Activated CD4-positive, alpha-beta T cell treated with anti-CD3 and anti-CD28 coated beads, Interleukin-2, amount 10 ng/mL, durations not matched to agents 24 days and 14 days (primary cell): ENCODE results near the gene MID1. TPM values are rescaled to one million over a fixed set of nuclear protein-coding genes. Genes with fewer than 3 reads are reported as not detected.

Experiments
- DNase-seq: peaks from one replicate; pipeline ENCODE4 v3.0.0; 2022
- H3K27ac Mint-ChIP-seq: one replicate; pipeline ENCODE4 v1.8.0; 2022; ENCODE audit warnings: mild to moderate bottlenecking, mixed read lengths
- H3K27me3 Mint-ChIP-seq: one replicate; pipeline ENCODE4 v1.8.0; 2022; ENCODE audit warnings: mixed read lengths
- H3K36me3 Mint-ChIP-seq: one replicate; pipeline ENCODE4 v1.8.0; 2022; ENCODE audit warnings: low read depth, mild to moderate bottlenecking, mixed read lengths
- H3K4me1 Mint-ChIP-seq: one replicate; pipeline ENCODE4 v1.8.0; 2021; ENCODE audit warnings: mixed read lengths
- H3K4me3 Mint-ChIP-seq: one replicate; pipeline ENCODE4 v1.8.0; 2022; ENCODE audit warnings: mild to moderate bottlenecking, moderate library complexity, mixed read lengths
- H3K9me3 Mint-ChIP-seq: one replicate; pipeline ENCODE4 v1.8.0; 2021; ENCODE audit warnings: mixed read lengths
- intact Hi-C: fragments of 100-400 bp; cut with micrococcal nuclease; formaldehyde crosslinking; loops from one replicate; pipeline ENCODE4 v1.15.1; 2023
- total RNA-seq: library from RNA; stranded (reverse); gene quantifications from 2 replicates; pipeline ENCODE4 v1.2.3, GENCODE V29; 2022

Gene MID1
- 0.14 TPM in 1 of 2 replicates, not detected in the other for total RNA-seq

DNA sequence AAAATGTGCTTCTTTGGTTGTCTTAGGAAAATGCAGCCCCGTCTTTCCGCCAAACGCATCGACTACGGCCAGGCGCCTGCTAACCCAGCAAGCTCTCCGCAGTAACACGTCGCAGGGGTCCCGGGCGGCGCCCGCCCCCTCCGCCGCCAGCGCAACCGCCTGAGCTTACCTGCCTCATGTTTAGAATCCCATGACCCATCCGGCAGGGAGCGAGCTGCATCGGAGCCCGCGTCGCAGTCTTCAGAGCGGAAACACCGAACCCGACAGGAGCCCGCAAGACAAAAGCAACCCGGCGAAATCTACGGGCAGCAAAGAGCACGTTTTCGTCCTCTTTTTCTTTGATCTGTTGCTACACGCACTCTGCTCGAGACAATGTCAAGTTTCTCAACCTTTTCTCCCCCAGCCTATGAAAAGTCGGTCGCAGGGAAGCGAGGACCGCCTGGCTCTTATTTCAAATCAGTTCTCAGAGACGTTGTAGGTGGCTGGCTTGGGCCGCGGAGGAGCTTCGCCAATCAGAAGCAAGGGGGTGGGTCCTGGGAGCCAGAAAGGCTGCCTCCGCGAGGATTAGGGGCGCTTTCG lies at the start of gene MID1:
TSS of gene MID1 (minus strand) at position 465 of the 579 bp plus-strand sequence. CDS start 53,038 bp downstream, outside the sequence.
- intact Hi-C loops = no loop called here
- Mint-ChIP-seq H3K27me3 (peaks cover 36% of the 10 kb centered on the region), H3K4me3 (peak within 1 kb of the TSS; percentile 72)

DNA sequence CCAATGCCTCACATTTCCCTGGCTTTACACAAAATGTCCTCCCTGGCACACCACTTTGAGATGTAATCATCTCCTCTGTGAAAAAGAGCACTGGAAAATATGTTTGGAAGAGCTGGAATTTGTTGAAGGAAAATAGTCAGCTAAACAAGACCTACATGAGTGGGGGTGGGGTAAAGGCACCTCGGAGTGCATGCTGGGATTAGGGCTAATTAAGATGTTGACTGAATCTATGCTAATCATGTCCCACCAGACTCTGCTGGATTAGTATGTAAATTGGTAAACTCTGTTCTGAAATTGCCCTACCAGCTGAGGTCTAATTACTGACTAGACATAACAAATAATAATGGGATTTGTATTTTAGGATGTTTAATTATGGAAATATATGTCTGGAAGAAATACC lies 46.8 kb upstream of the MID1 start:
- Mint-ChIP-seq H3K9me3 (no peaks in the 10 kb centered on the region), H3K4me1 (no peaks in the 10 kb centered on the region), H3K27ac (no peak overlapping the region), H3K27me3 (no peaks in the 10 kb centered on the region), H3K36me3 (no peaks in the 10 kb centered on the region), H3K4me3 (no peak overlapping the region)
- intact Hi-C loops = no loop called here
- DNase-seq = no peak

More for the DNA sequence above, at the start of gene MID1:
- Mint-ChIP-seq H3K27ac (no peak within 1 kb of the TSS), H3K9me3 (no peaks in the 10 kb centered on the region), H3K36me3 (no peaks in the 10 kb centered on the region), H3K4me1 (peaks cover 2% of the 10 kb centered on the region)
- peak; percentile 55 for DNase-seq

- Mint-ChIP-seq H3K27me3 (no peaks in the 10 kb centered on the region), H3K27ac (no peak overlapping the region), H3K4me3 (no peak overlapping the region), H3K36me3 (no peaks in the 10 kb centered on the region), H3K4me1 (no peaks in the 10 kb centered on the region), H3K9me3 (no peaks in the 10 kb centered on the region)
- DNase-seq = no peak
- intact Hi-C loops = no loop called here
Measured at GRCh38 chrX:10666102-10666501, 45.7 kb upstream of the MID1 start.

DNA sequence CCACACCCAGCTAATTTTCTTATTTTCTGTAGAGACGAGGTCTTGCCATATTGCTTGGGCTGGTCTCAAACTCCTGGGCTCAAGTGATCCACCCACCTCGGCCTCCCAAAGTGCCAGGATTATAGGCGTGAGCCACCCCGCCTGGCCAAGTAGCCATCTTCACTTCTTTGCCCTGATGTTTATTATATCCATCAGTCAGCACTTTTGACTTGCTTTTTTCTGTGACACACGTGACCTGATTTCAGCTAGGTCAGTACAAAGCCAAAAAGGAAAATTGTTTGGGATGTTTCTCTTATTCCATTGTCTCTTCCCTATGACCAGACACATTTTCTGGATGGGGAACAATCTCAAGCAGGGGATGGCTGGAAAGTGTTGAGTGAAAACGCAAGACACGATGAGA lies 45.3 kb upstream of the MID1 start:
- no peaks in the 10 kb centered on the region for H3K36me3 Mint-ChIP-seq
- H3K27ac Mint-ChIP-seq = no peak overlapping the region
- intact Hi-C loops = no loop called here
- H3K9me3 Mint-ChIP-seq = no peaks in the 10 kb centered on the region
- H3K27me3 Mint-ChIP-seq = no peaks in the 10 kb centered on the region
- no peak for DNase-seq
- no peak overlapping the region for H3K4me3 Mint-ChIP-seq
- H3K4me1 Mint-ChIP-seq = no peaks in the 10 kb centered on the region

DNA sequence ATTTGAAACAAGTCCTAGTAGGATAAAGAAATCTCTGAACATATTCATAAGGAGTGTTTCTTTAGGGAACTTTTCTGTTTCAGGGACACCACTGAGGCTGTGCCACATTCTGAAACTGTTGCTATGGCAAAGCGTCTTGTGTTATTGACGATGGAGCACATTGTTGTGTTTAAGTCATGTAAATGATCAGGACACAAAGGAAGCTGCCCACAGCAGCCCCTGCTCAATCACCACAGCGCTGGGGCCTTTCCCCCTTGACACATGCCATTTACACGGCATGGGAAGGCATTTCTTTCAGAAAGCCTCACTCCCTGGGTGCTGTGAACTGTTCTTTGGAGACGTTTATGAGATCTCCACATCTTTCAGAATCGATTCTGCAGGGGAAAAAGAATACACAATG lies 39.8 kb upstream of the MID1 start:
- H3K27ac Mint-ChIP-seq = no peak overlapping the region
- H3K27me3 Mint-ChIP-seq = no peaks in the 10 kb centered on the region
- H3K4me3 Mint-ChIP-seq = no peak overlapping the region
- H3K9me3 Mint-ChIP-seq = no peaks in the 10 kb centered on the region
- no peaks in the 10 kb centered on the region for H3K4me1 Mint-ChIP-seq
- DNase-seq = no peak
- intact Hi-C loops = no loop called here
- H3K36me3 Mint-ChIP-seq = no peaks in the 10 kb centered on the region

DNA sequence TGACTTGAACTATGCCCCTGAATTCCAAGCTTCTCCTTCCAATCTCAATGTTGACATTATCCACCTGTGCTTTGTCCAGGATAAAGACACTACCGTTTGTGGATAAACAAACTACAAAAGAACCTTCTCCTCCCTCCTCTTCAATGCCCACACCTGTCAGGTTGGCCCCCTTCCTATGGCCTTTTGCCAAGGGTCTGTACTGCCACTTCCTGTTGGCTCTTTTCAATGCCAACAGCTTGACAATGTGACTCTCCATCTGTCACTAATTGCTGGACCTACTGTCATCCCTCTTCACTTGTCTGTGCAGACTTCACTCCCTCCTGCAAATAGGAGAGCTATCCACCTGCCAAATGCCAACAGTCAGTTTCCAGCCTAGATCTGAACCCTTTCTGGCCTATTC lies 35.8 kb upstream of the MID1 start:
- H3K9me3 Mint-ChIP-seq = no peaks in the 10 kb centered on the region
- H3K4me3 Mint-ChIP-seq = no peak overlapping the region
- no peak overlapping the region for H3K27ac Mint-ChIP-seq
- no peaks in the 10 kb centered on the region for H3K4me1 Mint-ChIP-seq
- H3K27me3 Mint-ChIP-seq = no peaks in the 10 kb centered on the region
- DNase-seq = no peak
- intact Hi-C loops = no loop called here
- H3K36me3 Mint-ChIP-seq = no peaks in the 10 kb centered on the region

- intact Hi-C loops = no loop called here
- Mint-ChIP-seq H3K36me3 (no peaks in the 10 kb centered on the region), H3K4me3 (no peak overlapping the region), H3K27me3 (no peaks in the 10 kb centered on the region), H3K27ac (no peak overlapping the region), H3K9me3 (no peaks in the 10 kb centered on the region), H3K4me1 (no peaks in the 10 kb centered on the region)
- no peak for DNase-seq
Measured at GRCh38 chrX:10654960-10655359, 34.6 kb upstream of the MID1 start.

DNA sequence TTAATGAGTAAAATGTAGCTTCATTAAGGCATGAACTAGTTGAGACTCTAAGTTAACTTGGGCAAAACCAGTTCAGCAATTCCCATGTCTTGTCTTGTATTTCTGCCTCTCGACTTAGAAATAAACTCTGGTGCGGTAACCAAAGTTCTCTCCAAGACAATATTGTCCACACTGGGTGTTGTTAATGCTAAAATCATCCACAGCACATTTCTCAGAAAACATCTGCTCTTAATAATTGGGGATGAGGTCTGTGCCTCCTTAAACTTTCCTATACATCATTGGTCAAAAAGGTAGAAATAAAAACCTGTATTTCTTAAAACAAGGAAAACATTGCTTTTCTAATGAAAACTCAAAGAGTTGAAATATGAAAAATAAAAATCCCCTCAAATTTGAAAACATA lies 32.9 kb upstream of the MID1 start:
- no peaks in the 10 kb centered on the region for H3K9me3 Mint-ChIP-seq

GRCh38 chrX:10649265-10649664 lies 28.9 kb upstream of the MID1 start:
- Mint-ChIP-seq H3K9me3 (no peaks in the 10 kb centered on the region), H3K27ac (no peak overlapping the region), H3K4me1 (no peaks in the 10 kb centered on the region), H3K36me3 (no peaks in the 10 kb centered on the region), H3K27me3 (no peaks in the 10 kb centered on the region), H3K4me3 (no peak overlapping the region)
- intact Hi-C loops = no loop called here
- DNase-seq = no peak

More for the DNA sequence above, 32.9 kb upstream of the MID1 start:
- Mint-ChIP-seq H3K4me3 (no peak overlapping the region), H3K27ac (no peak overlapping the region), H3K27me3 (no peaks in the 10 kb centered on the region), H3K36me3 (no peaks in the 10 kb centered on the region), H3K4me1 (no peaks in the 10 kb centered on the region)
- intact Hi-C loops = no loop called here
- no peak for DNase-seq

- H3K36me3 Mint-ChIP-seq = no peaks in the 10 kb centered on the region
- no peaks in the 10 kb centered on the region for H3K9me3 Mint-ChIP-seq
- intact Hi-C loops = no loop called here
- DNase-seq = no peak
- H3K4me3 Mint-ChIP-seq = no peak overlapping the region
- no peaks in the 10 kb centered on the region for H3K4me1 Mint-ChIP-seq
- no peak overlapping the region for H3K27ac Mint-ChIP-seq
- no peaks in the 10 kb centered on the region for H3K27me3 Mint-ChIP-seq
Measured at GRCh38 chrX:10648614-10649013, 28.2 kb upstream of the MID1 start.

- DNase-seq = no peak
- H3K9me3 Mint-ChIP-seq = no peaks in the 10 kb centered on the region
- H3K27me3 Mint-ChIP-seq = no peaks in the 10 kb centered on the region
- no peaks in the 10 kb centered on the region for H3K4me1 Mint-ChIP-seq
- H3K4me3 Mint-ChIP-seq = no peak overlapping the region
- H3K27ac Mint-ChIP-seq = no peak overlapping the region
- intact Hi-C loops = no loop called here
- H3K36me3 Mint-ChIP-seq = no peaks in the 10 kb centered on the region
Measured at GRCh38 chrX:10636851-10637250, 16.5 kb upstream of the MID1 start.

- DNase-seq = no peak
- no peak overlapping the region for H3K4me3 Mint-ChIP-seq
- H3K4me1 Mint-ChIP-seq = no peaks in the 10 kb centered on the region
- intact Hi-C loops = no loop called here
- H3K27me3 Mint-ChIP-seq = no peaks in the 10 kb centered on the region
- no peak overlapping the region for H3K27ac Mint-ChIP-seq
- no peaks in the 10 kb centered on the region for H3K9me3 Mint-ChIP-seq
- no peaks in the 10 kb centered on the region for H3K36me3 Mint-ChIP-seq
Measured at GRCh38 chrX:10636337-10636736, 16.0 kb upstream of the MID1 start.

GRCh38 chrX:10634392-10635161 lies 14.2 kb upstream of the MID1 start:
- Mint-ChIP-seq H3K27ac (no peak overlapping the region), H3K27me3 (no peaks in the 10 kb centered on the region)
- intact Hi-C loops = loop anchor here (5.0 kb wide), 1 partner anchor 273 kb away; no protein-coding TSS in a partner anchor

DNA sequence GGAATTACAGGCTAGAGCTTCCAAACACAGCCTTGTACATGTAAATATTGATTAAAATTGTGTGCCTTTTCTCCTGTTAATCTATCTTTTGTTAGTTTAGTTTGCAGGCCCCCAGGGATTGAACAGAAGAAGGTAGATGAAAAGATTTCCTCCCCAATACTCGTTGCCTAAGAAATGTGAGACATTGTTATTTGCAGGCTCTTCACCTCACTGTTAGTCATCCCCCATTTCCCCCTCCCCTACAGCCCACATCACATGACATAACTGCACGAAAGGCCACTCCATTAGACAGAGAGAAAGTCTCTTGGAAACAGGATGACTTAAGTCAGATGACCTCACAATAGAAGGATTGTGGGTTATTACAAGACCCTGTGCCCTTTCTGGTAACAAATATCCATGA lies 13.3 kb upstream of the MID1 start:
- no peaks in the 10 kb centered on the region for H3K4me1 Mint-ChIP-seq

More at GRCh38 chrX:10634392-10635161, 14.2 kb upstream of the MID1 start:
- Mint-ChIP-seq H3K36me3 (no peaks in the 10 kb centered on the region), H3K4me1 (no peaks in the 10 kb centered on the region), H3K9me3 (no peaks in the 10 kb centered on the region), H3K4me3 (no peak overlapping the region)
- DNase-seq = no peak

More for the DNA sequence above, 13.3 kb upstream of the MID1 start:
- H3K36me3 Mint-ChIP-seq = no peaks in the 10 kb centered on the region
- intact Hi-C loops = loop anchor here (5.0 kb wide), 1 partner anchor 274 kb away; no protein-coding TSS in a partner anchor
- no peak for DNase-seq
- no peaks in the 10 kb centered on the region for H3K27me3 Mint-ChIP-seq
- H3K9me3 Mint-ChIP-seq = no peaks in the 10 kb centered on the region
- H3K4me3 Mint-ChIP-seq = no peak overlapping the region
- H3K27ac Mint-ChIP-seq = no peak overlapping the region
